Measurements from ENCODE around the gene GPSM1. TPM values are rescaled to one million over a fixed set of nuclear protein-coding genes. Genes with fewer than 3 reads are reported as not detected.
"Not testable (repeated sequence)": the region's sequence is repeated elsewhere in the genome, so short reads cannot be mapped to it uniquely, and the experiment has no call there.

GPSM1 gene
- total RNA-seq, 1 donor from 2014 or later = 31.7 TPM

DNA sequence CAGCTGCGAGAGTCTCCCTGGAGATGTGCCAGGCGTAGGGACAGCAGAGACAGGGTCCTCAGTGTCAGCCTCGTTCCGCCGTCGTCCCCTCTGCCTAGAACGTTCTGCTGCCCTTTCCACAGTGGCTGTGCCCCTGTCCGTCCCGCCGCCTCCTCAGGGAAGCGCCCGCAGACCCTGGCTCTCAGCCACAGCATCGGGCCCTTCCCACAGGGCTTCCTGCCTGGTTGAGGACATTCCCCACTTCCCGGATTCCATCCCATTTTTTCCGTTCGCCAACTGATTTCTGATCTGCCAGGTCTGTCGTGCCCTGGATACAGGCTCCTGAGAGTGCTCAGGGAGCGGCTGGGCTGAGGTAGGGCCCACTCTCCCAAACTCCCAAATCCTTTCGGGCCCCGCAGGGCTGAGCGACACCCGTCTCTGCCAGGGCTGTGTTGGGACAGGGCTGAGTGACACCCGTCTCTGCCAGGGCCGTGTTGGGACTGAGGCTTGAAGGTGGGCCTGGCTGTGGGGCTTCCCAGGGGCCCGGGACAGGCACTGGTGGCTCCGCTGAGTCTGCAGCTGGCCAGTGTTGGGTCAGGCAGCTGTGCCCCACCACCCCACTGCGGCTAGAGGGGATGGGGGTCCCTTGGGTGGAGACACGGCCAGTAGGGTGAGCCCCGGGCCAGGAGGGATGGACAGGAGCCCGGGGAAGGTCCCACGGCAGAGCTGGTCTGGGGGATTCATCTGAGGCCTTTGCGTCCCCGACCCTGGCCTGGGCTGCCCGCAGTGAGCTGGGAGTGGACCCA is 20.3 kb downstream of the GPSM1 start:
- no peaks in the 10 kb centered on the region for H3K36me3 Mint-ChIP-seq (ENCODE audit: low read depth, unreplicated experiment)
- no peak for DNase-seq (ENCODE audit: low spot score)
- no peak overlapping the region for H3K4me3 Mint-ChIP-seq (ENCODE audit: unreplicated experiment)
- H3K9me3 Mint-ChIP-seq (ENCODE audit: unreplicated experiment) = no peaks in the 10 kb centered on the region
- H3K4me1 Mint-ChIP-seq (ENCODE audit: unreplicated experiment) = no peaks in the 10 kb centered on the region
- peaks cover 10% of the 10 kb centered on the region for H3K27me3 Mint-ChIP-seq (ENCODE audit: unreplicated experiment)
- H3K27ac Mint-ChIP-seq (ENCODE audit: unreplicated experiment) = no peak overlapping the region
- TF ChIP-seq, protein P1, sequence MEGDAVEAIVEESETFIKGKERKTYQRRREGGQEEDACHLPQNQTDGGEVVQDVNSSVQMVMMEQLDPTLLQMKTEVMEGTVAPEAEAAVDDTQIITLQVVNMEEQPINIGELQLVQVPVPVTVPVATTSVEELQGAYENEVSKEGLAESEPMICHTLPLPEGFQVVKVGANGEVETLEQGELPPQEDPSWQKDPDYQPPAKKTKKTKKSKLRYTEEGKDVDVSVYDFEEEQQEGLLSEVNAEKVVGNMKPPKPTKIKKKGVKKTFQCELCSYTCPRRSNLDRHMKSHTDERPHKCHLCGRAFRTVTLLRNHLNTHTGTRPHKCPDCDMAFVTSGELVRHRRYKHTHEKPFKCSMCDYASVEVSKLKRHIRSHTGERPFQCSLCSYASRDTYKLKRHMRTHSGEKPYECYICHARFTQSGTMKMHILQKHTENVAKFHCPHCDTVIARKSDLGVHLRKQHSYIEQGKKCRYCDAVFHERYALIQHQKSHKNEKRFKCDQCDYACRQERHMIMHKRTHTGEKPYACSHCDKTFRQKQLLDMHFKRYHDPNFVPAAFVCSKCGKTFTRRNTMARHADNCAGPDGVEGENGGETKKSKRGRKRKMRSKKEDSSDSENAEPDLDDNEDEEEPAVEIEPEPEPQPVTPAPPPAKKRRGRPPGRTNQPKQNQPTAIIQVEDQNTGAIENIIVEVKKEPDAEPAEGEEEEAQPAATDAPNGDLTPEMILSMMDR (IDR thresholded peaks at IDR 0.05; ENCODE audit: unreplicated experiment) = no peak

DNA sequence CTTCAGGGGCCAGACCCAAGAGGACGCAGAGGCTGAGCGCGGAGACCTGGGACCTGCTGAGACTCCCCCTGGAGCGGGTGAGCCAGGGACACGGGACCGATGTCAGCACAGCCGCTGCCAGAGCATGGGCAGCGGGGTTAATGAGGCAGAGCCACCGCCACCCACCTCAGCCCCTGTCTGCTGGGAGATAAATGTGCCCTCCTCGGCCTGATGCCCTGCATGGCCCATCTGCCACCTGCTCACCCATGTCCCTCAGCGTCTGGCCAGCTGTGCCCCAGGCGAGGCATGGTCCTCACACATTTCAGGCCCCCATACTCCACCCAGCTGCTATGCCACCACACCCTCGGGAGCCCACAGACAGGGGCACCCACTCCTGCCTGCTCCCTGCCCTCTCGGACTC is 21.4 kb downstream of the GPSM1 start:
- no peaks in the 10 kb centered on the region for H3K36me3 Mint-ChIP-seq (ENCODE audit: low read depth, unreplicated experiment)
- no peaks in the 10 kb centered on the region for H3K4me1 Mint-ChIP-seq (ENCODE audit: unreplicated experiment)
- H3K4me3 Mint-ChIP-seq (ENCODE audit: unreplicated experiment) = no peak overlapping the region
- TF ChIP-seq, protein P1 (IDR thresholded peaks at IDR 0.05; ENCODE audit: unreplicated experiment) = no peak
- H3K27ac Mint-ChIP-seq (ENCODE audit: unreplicated experiment) = no peak overlapping the region
- H3K9me3 Mint-ChIP-seq (ENCODE audit: unreplicated experiment) = no peaks in the 10 kb centered on the region
- peaks cover 11% of the 10 kb centered on the region for H3K27me3 Mint-ChIP-seq (ENCODE audit: unreplicated experiment)
- DNase-seq (ENCODE audit: low spot score) = no peak

DNA sequence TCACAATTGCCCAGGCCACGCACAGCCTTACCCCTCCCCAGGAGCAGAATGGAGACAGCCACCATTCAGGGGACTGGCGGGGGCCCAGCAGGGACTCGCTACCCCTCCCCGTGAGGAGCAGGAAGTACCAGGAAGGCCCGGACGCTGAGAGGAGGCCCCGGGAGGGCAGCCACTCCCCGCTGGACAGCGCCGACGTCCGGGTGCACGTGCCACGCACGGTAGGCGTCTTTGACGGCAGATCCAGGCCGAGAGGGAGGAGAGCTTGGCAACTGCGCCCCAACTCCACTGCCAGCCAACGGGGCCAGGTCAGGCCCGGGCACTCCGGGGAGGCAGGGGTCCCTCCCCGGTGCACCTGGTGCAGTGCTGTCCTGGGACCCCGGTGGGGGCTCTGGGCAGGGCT is 22.2 kb downstream of the GPSM1 start:
- H3K4me3 Mint-ChIP-seq (ENCODE audit: unreplicated experiment) = no peak overlapping the region
- peaks cover 11% of the 10 kb centered on the region for H3K27me3 Mint-ChIP-seq (ENCODE audit: unreplicated experiment)
- no peaks in the 10 kb centered on the region for H3K9me3 Mint-ChIP-seq (ENCODE audit: unreplicated experiment)
- no peaks in the 10 kb centered on the region for H3K36me3 Mint-ChIP-seq (ENCODE audit: low read depth, unreplicated experiment)
- no peak for DNase-seq (ENCODE audit: low spot score)
- no peak overlapping the region for H3K27ac Mint-ChIP-seq (ENCODE audit: unreplicated experiment)
- TF ChIP-seq, protein P1 (IDR thresholded peaks at IDR 0.05; ENCODE audit: unreplicated experiment) = no peak
- no peaks in the 10 kb centered on the region for H3K4me1 Mint-ChIP-seq (ENCODE audit: unreplicated experiment)

DNA sequence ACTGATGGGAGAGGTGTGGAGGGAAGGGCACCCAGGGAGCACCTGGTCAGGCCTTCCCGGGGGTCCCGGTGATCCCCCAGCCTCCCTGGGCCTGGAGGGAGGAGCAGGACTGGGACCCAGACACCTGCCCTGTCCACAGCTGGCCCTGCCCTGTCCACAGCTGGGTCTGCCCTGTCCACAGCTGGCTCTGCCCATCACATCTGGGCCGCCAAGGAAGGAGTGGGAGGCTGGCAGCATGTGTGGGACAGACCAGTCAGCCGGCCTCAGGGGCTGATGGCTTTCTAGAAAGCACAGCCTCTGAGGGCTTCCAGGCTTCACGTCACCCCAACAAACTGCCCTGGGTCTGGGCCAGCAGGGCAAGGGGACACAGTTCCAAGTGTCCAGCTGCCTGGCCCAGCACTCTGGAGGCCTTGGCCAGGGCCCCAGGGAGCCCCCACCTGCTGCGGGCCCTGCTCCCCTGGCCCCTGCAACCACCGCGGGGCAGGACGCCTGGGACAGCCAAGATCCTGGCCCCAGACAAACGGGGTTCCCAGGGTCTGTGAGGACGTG is 24.0 kb downstream of the GPSM1 start:
- DNase-seq (ENCODE audit: low spot score) = no peak
- TF ChIP-seq, protein P1 (IDR thresholded peaks at IDR 0.05; ENCODE audit: unreplicated experiment) = no peak
- Mint-ChIP-seq H3K4me1 (ENCODE audit: unreplicated experiment) (no peaks in the 10 kb centered on the region), H3K27me3 (ENCODE audit: unreplicated experiment) (peaks cover 8% of the 10 kb centered on the region), H3K9me3 (ENCODE audit: unreplicated experiment) (no peaks in the 10 kb centered on the region), H3K4me3 (ENCODE audit: unreplicated experiment) (no peak overlapping the region), H3K36me3 (ENCODE audit: low read depth, unreplicated experiment) (no peaks in the 10 kb centered on the region), H3K27ac (ENCODE audit: unreplicated experiment) (no peak overlapping the region)

DNA sequence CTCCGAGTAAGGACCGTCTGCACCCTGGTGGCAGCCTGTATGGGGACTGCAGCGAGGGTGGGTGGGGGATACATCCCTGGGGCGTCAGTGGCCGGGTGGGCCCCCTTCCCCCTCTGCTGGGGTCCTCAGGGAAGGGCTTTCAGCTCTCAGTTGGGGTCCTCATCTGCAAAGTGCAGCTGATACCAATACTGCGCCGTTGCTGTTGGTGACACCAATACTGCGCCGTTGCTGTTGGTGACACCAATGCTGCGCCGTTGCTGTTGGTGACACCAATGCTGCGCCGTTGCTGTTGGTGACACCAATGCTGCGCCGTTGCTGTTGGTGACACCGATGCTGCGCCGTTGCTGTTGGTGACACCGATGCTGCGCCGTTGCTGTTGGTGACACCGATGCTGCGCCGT is 24.5 kb downstream of the GPSM1 start:
- H3K9me3 Mint-ChIP-seq (ENCODE audit: unreplicated experiment); H3K27me3 Mint-ChIP-seq (ENCODE audit: unreplicated experiment); H3K36me3 Mint-ChIP-seq (ENCODE audit: low read depth, unreplicated experiment); DNase-seq (ENCODE audit: low spot score); H3K27ac Mint-ChIP-seq (ENCODE audit: unreplicated experiment); H3K4me1 Mint-ChIP-seq (ENCODE audit: unreplicated experiment); H3K4me3 Mint-ChIP-seq (ENCODE audit: unreplicated experiment): not testable (repeated sequence)
